ENCODE data around the gene RC3H1.
"Not testable (repeated sequence)": the region's sequence is repeated elsewhere in the genome, so short reads cannot be mapped to it uniquely, and the experiment has no call there.

DNA sequence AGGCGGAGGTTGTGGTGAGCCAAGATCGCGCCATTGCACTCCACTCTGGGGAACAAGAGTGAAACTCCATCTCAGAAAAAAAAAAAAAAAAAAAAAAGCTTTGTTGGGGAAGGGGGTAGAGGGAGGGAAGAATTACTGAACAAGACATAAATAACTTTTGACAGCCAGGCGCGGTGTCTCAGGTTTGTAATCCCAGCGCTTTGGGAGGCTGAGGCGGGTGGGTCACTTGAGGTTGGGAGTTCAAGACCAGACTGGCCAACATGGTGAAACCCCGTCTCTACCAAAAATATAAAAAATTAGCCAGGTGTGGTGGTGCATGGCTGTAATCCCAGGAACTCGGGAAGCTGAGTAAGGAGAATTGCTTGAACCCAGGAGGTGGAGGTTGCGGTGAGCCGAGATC lies 28.2 kb downstream of the RC3H1 start:
- TF ChIP-seq CEBPB (IDR thresholded peaks at IDR 0.05; ENCODE audit: low read depth, low read length); POLR2AphosphoS5 (IDR thresholded peaks at IDR 0.05; ENCODE audit: low read depth, low read length); CTCF (IDR thresholded peaks at IDR 0.05; ENCODE audit: control extremely low read depth in 1 of 3, insufficient read depth in 1 of 3, low read depth in 1 of 3, low read length in 3 of 3); RAD21 (IDR thresholded peaks at IDR 0.05 in 1 of 2, conservative IDR thresholded peaks at IDR 0.05 in 1 of 2; ENCODE audit: low read depth in 2 of 2, low read length in 2 of 2): not testable (repeated sequence)

Measured in H1 (cell line).